Stimulated activated naive CD4-positive, alpha-beta T cell (primary cell): ENCODE data around the gene FUT6.
"Not testable (repeated sequence)": the region's sequence is repeated elsewhere in the genome, so short reads cannot be mapped to it uniquely, and the experiment has no call there.

Experiments
- DNase-seq, 6 experiments: peaks; one replicate each; lab custom pipeline; 2025; lab: John Stamatoyannopoulos, UW

The FUT6 gene, protein sequence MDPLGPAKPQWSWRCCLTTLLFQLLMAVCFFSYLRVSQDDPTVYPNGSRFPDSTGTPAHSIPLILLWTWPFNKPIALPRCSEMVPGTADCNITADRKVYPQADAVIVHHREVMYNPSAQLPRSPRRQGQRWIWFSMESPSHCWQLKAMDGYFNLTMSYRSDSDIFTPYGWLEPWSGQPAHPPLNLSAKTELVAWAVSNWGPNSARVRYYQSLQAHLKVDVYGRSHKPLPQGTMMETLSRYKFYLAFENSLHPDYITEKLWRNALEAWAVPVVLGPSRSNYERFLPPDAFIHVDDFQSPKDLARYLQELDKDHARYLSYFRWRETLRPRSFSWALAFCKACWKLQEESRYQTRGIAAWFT

DNA sequence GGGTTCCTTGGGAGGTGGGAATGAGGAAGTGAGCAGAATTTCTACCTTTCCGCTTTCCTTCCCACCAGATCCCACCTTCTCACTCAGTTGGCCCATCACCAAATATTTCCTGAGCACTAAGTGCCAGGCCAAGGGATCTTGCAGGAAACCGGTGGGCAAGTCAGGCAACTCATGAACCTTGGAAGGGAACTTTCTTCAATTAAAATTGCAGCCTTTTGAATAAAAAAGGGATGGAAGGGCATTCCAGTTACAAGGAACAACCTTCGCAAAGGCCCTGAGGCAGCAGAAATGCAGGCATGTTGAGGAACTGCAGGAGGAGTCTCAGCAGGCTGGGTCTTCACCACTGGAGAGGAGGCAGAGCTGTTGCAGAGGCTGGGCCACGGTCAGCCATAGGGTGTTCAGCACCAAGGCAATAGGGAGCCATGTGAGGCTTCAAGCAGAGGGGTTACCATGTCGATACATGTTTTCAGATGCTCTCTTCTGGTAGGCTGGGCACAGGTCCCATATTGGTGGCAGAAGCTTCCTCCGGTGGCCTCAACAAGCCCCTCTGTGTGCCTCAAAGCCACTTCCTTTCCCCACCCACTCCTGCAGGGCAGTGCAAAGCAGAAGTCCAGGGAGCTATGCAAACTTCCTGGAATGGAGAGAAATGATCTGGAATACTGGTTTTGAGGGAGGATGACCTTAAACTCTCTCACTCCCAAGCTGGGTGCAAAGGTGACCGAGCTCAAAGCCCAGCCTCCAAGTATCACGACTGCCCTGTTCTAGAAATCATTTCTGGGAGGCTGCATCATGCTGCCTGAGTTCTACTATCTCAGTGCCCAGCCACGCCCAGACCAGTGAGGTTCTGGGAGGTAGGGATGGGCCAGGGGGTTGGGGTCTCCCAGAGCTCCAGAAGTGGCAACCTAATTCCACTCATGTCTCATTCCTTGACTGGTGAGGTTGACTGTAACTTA is at the start of gene FUT6:
TSS of gene FUT6 (minus strand) at position 638 of the 953 bp plus-strand sequence. CDS start 7,135 bp downstream, outside the sequence.
- no peak for DNase-seq

DNA sequence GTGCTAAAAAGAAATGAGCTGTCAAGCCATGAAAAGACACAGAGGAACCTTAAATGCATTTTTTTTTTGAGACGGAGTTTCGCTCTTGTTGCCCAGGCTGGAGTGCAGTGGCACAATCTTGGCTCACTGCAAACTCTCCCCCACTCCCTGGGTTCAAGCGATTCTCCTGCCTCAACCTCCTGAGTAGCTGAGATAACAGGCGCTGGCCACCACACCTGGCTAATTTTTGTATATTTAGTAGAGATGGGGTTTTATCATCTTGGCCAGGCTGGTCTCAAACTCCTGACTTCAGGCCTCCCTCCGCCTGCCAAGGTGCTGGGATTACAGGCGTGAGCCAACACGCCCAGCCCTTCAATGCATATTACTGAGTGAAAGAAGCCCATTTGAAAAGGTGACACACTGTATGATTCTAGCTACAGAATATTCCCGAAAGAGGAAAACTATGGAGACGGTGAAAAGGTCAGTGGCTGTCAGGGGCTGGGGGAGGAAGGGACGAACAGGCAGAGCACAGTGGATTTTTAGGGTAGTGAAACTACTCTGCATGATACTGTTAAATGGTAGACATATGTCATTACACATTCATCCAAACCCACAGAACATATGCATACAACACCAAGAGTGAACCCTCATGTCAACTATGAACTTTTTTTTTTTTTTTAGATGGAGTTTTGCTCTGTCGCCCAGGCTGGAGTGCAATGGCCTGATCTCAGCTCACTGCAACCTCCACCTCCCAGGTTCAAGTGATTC is 44.7 kb upstream of the FUT6 start:
- DNase-seq = not testable (repeated sequence)

DNA sequence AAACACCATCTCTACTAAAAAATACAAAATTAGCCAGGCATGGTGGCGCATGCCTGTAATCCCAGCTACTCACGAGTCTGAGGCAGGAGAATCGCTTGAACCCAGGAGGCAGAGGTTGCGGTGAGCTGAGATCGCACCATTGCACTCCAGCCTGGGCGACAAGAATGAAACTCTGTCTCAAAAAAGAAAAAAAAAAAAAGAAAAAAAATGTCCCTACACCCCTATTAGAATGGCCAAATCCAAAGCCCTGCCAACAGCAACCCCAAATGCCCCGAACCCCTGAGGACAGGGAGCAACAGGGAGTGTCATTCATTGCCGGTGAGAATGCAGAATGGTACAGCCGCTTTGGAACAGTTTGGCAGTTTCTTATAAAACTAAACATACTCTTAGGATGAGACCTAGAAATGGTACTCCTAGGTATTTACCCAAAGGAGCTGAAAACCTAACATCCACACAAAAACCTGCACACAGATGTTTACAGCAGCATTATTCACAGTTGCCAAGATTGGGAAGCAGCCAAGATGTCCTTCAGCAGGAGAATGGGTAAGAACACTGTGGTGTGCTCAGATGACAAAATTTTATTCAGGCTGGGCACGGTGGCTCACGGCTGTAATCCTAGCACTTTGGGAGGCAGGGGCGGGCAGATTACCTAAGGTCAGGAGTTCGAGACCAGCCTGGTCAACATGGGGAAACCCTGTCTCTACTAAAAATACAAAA is 43.8 kb upstream of the FUT6 start:
- DNase-seq = not testable (repeated sequence)

DNA sequence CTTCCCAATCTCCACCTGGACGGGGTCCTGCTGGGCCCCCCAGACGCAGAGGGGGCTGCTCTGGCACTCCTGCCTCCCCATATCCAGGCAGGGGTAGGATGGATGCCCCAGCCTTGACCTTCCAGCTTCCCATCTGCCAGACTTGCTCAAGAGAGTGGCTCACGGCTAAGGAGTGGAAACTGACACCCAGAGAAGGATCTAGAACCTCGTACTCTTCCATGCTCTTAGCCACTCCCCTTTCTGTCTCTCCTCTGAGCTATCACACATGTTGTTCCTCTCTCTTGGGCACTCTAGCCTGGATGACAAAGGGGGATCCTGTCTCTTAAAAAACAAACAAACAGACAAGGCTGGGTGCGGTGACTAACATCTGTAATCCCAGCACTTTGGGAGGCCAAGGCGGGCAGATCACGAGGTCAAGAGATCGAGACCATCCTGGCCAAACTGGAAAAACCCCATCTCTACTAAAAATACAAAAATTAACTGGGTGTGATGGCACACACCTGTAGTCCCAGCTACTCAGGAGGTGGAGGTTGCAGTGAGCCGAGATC is 43.0 kb upstream of the FUT6 start:
- no peak for DNase-seq

DNA sequence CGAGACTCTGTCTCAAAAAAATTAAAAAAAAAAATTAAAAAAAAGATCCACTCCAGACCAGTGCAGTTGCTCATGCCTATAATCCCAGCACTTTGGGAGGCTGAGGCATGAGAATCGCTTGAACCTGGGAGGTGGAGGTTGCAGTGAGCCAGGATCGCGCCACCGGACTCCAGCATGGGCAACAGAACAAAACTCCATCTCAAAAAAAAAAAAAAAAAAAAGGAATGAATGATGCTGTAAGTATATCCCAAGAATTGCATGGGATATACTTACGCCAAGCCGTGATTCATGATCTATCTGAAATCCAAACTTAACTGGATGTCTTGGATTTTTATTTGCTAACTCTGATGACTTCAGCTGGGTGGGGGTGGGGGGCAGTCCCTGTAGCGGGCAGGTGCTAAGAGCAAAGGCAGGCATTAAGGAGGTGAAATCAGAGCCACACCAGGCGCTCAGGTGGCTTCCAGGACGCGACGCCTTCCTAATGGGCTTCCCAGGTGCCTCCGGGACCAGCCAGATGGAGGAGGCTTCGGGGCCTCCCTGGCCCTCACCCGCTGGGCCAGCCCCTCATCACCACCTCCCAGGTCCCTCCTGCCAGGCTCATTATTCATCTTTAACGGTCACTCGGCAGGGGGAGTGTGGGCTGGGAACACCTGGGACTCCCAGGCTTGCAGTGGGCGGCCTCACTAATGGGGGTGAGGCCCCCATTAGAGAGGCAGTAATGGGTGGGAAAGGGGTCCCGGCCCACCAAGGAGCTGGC is 42.2 kb upstream of the FUT6 start:
- no peak for DNase-seq

DNA sequence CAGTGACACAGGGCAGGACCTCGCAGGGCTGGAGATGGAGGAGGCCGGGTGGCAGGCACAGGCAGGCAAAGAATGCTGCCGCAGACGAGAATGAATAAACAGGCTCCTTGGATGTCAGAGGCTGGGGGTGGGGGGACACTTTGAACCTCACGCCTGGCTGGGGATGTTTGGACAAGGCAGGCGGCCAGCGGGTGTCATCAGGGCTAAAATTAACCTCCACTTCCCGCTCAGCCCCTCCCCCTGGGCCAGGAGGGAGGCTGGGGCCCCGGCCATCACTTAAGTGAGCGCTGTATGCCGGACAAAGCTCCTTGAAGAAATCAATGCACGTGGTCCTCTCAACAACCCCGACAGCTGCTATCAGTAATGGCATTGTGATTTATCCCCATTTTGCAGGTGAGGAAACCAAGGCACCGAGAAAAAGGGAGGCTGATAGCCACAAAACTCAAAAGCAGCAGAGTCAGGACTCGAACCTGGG is 41.1 kb upstream of the FUT6 start:
- no peak for DNase-seq

DNA sequence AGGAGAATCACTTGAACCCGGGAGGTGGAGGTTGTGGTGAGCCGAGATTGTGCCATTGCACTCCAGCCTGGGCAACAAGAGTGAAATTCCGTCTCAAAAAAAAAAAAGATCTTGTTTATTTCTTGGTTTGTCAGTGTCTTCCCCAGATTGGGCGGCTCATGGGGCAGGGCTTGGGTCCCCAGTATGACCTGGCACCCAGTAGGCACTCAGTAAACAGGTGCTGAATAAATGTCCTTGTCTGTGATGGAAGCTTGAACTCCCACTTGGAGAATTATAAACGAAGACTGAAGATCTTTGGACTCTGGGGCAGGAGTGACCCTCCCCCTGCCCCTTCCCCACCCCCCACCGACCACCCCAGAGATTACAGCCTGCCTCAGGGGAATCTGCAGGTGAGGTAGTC is 40.7 kb upstream of the FUT6 start:
- DNase-seq = no peak

DNA sequence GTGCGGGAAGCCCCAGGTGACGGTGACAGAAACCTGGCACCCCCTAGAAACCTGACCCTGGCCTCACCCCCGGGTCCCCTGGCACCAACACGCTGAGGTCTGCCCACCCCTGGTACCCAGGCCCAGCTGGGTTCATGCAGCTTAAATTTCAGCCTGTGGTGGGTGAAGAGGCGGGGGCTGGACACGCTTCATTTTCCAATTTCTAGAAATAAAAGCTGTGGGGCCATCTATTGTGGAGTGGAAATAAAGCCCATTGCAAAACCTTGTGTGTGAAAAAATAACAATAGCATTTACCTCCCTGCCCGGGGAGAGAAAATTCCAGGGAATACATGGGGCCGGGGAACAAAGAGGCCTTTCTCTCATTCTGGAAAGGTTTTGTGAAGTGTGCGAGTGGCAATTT is 38.4 kb upstream of the FUT6 start:
- no peak for DNase-seq

DNA sequence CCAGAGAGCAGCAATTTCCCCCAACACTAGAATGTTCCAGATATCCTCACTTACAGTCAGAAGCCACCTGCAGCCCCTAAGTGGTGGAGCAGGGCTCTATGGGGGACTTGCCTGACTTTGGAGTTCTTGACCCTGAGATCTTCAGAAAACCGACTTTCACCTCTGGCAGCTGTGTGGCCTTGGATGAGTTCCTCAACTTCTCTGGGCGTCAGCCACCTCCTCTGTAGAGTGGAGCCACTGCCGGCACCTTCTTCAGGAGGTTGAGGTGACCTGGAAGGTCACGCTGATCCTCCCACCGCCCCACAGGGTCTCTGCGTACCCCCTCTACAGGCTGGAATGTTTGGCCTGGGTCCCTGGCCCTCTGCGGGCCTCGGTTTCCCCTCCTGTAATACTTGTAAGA is 37.9 kb upstream of the FUT6 start:
- no peak for DNase-seq

DNA sequence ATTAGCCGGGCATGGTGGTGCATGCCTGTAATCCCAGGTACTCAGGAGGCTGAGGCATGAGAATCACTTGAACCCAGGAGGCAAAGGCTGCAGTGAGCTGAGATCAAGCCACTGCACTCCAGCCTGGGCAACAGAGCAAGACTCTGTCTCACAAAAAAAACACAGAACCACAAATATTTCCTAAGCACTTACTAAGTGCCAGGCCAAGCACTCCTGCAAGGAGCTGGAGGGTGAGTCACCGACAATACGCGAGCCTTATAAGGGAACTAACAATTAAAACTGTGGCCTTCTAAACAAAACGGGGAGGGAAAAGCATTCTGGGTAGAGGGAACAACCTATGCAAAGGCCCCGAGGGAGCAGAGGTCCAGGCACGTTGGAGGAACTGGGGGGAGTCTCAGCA is 35.0 kb upstream of the FUT6 start:
- not testable (repeated sequence) for DNase-seq

DNA sequence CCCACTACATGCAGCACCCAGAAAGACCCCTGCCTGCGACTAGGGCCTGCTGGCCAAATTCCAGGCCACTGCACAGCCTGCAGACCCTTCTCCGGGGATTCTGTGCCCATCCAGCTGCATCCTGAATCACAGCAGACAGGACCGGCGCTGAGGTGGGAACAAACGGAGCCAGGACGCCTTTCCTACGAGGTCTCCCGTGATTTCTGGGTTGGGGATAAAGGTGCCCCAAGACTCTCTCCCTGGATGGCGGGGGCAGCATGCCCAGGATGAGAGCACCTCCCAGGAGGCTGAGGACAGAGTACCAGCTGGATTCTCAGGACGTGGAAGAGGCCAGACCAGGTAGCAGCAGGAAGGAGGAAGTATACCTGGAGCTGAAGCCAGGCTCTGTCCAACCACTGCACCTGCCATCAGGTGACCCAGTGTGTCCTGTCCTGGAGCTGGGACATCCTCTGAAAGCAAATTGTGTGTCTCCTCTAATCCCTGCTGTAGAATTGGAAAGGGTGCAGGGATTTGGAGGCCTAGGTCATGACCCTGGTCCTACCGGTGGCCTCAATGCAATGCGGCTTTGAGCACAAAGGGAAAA is 34.2 kb upstream of the FUT6 start:
- DNase-seq = no peak

DNA sequence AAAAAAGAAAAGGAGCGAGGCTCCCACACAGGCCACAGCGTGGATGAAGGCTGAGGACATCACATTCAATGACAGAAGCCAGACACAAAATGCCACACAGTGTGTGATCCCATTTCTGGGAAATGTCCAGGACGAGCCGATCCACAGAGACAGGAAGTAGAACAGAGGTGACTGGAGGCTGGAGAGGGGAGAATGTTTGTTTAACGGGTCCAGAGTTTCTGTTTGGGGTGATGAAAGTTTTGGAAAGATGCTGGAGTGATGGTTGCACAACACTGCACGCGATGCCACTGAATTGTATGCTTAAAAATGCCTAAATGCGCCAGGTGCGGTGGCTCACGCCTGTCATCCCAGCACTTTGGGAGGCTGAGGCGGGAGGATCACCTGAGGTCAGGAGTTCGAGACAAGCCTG is 31.5 kb upstream of the FUT6 start:
- DNase-seq = no peak

DNA sequence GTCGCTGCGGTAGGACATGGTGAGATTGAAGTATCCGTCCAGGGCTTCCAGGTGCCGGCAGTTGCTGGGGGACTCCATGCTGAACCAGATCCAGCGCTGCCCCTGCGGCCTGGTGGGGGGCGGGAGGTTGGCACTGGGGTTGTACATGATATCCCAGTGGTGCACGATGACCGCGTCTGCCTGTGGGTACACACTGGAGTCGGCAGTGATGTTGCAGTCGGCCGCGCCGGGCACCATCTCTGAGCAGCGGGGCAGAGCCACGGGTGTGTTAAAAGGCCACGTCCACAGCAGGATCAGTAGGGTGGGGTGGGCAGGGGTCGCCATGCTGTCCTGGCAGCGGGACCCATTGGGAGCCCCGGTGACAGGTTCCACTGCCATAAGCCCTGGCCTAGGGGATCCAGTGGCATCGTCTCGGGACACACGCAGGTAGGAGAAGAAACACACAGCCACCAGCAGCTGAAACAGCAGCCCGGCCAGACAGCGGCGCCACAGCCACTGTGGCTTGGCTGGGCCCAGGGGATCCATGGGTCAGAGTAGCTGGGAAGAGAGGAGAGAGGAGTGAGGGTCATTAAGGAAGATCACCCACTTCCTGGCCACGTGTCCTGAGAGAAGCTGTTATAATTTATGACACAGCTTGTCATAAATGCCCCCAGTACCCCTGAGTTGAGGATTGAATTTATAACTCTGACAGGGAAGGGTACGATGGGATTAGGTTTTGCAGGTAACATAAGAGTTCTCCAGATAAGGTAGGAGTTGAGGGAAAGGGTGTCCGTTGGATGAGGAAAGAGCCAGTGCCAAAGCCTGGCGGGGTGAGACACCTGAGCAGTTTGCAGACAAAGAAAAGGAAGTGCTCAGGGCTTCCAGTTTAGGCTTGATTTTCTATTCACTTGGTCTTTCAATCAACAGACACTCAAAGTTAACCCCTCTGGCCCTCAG is 28.0 kb upstream of the FUT6 start:
- no peak for DNase-seq

DNA sequence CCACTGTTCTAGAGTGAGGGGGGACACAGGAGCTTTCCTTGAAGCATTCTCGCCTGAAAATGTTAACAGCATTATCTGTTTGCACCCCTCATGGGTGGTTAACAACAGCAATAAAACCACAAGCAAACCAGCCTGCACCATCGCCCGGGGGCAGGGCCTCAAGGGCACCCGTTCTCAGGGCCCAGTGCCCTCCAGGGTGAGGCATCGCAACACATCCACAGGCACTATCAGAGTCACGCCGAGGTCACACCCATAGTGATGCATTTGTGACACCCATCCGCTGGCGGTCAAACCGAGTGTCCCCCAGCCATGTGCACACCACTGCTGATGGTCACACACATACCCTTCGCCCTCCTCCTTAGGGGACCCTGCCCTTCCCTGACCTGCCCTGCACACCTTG is 26.3 kb upstream of the FUT6 start:
- DNase-seq = no peak

DNA sequence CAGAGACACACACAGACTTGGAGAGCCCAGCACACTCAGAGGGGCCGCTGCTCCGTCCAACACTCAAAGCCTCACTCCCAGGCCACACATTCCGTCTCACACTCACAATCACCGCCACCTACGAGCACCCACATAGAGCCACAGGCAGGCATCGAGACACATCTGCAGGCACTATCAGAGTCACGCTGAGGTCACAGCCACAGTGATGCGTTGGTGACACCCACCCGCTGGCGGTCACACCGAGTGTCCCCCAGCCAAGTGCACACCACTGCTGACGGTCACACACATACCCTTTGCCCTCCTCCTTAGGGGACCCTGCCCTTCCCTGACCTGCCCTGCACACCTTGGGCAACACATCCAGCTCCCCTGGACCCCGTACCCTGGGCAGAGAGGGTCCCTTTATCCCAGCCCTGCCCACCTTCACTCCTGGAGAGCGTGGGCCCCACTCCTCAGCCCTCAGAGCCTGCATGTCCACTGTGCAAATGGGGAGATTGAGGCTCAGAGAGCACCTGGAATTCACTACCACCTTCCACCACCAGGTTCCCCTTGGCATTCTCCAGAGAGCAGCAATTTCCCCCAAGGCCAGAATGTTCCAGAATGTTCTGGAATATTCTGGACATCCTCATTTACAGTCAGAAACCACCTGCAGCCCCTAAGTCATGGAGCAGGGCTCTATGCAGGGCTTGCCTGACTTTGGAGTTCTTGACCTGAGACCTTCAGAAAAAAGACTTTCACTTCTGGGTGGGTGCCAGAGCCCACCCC is 25.4 kb upstream of the FUT6 start:
- DNase-seq = no peak

DNA sequence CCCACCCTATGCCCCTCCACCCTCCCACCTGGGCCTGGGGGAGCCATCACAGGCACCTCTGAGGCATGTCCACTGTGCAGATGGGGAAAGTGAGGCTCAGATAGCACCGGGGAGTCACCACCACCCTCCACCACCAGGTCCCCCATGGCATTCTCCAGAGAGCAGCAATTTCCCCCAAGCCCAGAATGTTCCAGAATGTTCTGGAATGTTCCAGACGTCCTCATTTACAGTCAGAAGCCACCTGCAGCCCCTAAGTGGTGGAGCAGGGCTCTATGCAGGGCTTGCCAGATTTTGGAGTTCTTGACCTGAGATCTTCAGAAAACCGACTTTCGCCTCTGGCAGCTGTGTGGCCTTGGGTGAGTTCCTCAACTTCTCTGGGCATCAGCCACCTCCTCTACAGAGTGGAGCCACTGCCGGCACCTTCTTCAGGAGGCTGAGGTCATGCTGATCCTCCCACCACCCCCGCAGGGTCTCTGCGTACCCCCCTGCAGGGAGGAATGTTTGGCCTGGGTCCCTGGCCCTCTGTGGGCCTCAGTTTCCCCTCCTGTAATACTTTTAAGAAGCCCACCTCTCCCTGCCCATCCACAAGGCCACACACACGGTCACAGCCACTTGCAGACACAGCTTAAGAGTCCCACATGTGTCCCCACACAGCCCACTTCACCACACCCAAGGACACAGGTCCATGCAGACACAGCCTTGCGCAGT is 24.7 kb upstream of the FUT6 start:
- DNase-seq = no peak

DNA sequence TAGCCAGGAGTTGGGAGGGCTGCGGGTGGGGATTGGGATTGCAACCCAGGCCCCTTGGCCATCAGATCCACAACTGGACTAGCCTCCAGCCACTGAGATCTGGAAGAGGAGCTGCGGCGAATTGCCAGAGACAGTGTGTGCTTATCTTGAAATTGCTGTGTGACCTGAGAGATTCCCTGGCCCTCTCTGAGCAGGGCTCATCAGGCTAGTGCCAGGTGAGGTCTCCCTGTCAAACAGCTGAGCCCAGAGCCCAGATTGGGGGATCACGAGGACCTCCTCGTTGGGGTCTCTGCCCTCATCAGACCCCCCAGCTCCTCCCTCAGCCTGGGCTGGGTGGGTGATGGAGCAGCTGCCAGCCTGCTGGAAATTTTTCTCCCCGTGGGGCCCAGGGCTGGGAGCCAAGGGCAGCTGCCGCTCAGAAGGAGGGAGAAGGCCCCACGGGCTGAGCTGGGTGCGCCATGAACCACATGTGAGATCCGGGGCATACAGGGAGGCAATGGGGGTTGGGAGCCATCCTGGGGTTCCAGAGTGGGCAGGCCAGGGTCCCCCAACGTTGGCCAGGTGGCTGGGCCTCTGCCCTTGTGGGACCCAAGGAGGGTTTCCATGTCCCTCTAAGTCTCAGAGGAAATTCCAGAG is 23.6 kb upstream of the FUT6 start:
- no peak for DNase-seq
